ENCODE results near the gene FAM240A.
"Not testable (repeated sequence)": the region's sequence is repeated elsewhere in the genome, so short reads cannot be mapped to it uniquely, and the experiment has no call there.

Gene FAM240A

GRCh38 chr3:46612324-46612723 is at the start of gene FAM240A:
Gene FAM240A, plus strand, starts transcription at chr3:46612525. Its CDS starts 159 bp downstream, at chr3:46612684.
- DNase-seq: no peak

- no peak for DNase-seq
These were observed 47.9 kb upstream of the FAM240A start for GRCh38 chr3:46564190-46565021.

DNA sequence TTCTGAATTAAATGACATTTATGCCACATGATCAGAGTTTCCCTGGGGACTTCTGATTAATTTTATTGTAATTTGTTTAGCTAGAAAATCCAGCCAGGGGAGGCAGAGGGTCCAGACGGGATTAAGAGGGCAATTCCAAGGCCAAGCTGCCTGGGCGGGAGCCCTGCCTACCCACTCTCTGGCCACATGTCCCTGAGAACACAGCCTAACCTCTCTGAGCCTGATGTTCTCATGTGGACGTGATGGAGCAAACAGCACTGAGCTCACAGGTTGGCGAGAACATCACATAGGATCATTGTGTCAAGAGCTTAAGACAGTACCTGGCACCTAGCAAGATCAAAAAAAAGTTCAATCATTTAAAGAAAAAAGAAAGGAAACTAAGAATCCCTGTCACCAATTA is 47.2 kb upstream of the FAM240A start:
- DNase-seq: no peak

GRCh38 chr3:46565607-46566039 is 46.7 kb upstream of the FAM240A start:
- DNase-seq: no peak

GRCh38 chr3:46566040-46566641 is 46.2 kb upstream of the FAM240A start, which contains the start of gene LRRC2:
Gene LRRC2, minus strand, starts transcription at chr3:46566302. Its CDS starts 14,711 bp downstream, at chr3:46551591.
- DNase-seq: peak in 3 of 4 experiments; percentile 3 to 12 (median 5)

GRCh38 chr3:46571684-46572083 is 40.6 kb upstream of the FAM240A start:
- DNase-seq: no peak

DNA sequence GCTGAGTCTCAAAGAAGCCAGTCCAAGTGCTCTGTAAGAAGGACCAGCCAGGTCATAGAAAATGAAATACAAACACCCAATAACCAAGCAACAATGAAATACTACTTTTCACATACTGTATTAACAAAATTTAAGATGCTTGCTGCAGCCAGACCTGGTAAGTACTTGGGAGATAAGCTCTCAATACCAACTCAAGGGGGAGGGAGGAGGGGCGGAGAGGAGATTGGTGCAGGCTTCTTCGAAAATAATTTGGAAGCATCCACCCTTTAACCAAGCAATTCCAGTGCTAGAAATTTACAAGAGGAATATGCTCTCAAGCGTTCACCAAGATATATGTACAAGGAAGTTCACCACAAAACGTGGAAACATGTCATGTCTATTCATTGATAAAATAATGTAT is 38.6 kb upstream of the FAM240A start:
- DNase-seq: no peak

DNA sequence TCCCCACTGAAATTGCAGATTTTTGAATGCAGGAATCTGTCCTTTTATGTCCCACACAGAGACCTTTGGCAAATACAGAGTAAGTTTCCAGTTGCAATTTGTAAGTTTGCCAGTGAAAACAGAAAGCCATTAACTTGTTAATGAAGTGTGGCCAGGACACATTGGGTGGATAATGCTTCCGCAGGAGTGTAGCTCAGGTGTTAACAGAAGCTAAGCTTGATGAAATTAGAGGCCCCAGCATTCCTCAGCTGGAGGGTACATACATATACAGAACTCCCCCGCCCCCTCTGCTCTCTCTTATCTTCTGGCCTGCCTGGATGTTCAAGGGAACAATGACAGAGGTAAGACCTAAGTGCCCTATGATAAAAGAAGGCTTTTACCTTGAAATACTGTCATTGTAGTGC is 38.1 kb upstream of the FAM240A start:
- no peak for DNase-seq

- DNase-seq: no peak
These were observed 37.3 kb upstream of the FAM240A start for GRCh38 chr3:46574881-46575576.

DNA sequence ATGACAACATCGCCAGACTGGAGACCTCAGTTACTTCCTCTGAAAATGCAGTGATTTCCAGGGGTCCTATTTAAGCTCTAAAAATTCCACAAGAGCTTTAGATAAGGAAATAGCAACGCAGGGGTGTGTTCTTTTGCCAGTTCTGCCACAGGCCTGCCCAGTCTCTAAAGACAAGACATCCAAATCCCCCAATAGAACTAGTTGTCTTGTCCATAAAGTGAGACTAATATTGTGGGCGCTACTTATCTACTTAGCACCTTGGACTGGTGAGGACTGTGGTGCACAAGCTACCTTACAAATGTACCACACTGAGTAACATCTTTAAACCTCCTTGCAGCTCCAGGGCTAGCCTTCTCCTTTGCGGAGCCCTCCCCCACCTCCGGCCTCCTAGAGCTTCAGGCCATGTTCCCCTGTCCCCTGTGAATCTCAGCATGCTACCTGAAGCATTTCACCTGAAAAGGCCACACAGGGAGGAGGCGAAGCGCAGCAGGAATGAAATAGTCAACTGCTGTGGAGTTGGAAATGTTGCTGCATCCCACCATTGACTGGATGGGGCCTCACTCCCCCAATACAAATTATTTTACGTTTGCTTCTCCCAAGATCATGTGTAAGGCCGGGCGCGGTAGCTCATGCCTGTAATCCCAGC is 36.6 kb upstream of the FAM240A start:
- DNase-seq: no peak

DNA sequence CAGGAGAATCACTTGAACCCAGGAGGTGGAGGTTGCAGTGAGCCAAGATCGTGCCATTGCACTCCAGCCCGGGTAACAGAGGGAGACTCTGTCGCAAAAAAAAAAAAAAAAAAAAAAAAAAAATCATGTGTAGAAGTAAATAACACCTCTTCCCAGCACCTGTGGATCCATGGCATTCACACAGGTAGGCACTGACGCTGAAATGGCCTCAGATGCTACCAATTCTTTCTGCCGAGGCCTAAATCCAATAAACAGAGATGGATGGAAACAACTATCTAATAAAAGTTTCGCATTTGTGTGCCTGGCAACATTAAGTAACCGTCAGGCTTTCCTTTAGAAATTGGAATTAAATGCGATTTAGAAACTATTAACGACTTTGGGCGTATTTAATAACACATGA is 35.9 kb upstream of the FAM240A start:
- no peak for DNase-seq

GRCh38 chr3:46576879-46577278 is 35.4 kb upstream of the FAM240A start:
- no peak for DNase-seq

- DNase-seq: not testable (repeated sequence)
These were observed 34.6 kb upstream of the FAM240A start for GRCh38 chr3:46577580-46578249.

DNA sequence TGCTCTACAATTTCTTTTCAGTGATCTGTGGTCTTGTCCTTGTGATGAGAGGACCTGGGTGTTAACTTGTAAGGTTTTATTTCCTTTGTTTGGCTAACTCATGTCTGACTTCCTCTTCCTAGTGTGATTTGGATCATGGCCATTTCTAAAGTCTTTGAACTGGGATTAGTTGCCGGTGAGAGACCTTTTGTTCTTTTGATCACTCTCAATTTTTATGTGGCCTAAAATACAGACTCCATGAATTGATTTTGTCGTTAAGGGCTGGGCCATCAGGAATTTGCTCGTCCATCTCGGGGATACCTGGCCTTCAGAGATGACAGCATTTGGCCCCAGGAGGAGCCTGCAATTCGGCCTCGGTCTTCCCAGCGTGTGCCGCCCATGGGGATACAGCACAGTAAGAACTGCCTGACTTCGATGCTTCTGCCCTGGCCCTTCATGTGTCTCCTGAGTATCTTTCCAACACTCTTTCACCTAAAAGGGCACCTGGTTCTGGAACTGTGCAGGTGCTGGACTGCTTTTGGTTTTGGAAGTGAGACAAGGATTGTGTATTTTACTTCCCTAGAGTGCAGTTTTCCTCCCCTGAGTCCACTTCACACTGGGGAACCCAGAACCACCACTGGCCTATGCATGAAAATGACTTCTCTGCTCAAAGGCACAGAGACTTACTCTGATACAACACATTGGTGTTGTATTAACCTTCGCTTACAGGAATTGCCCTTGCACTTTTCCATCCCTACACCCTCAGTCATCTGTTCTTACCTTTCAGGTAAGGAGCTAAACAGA is 33.2 kb upstream of the FAM240A start:
- DNase-seq: no peak

- no peak for DNase-seq
These were observed 32.5 kb upstream of the FAM240A start for GRCh38 chr3:46579756-46580286.

- no peak for DNase-seq
These were observed 31.6 kb upstream of the FAM240A start for GRCh38 chr3:46580675-46581074.

DNA sequence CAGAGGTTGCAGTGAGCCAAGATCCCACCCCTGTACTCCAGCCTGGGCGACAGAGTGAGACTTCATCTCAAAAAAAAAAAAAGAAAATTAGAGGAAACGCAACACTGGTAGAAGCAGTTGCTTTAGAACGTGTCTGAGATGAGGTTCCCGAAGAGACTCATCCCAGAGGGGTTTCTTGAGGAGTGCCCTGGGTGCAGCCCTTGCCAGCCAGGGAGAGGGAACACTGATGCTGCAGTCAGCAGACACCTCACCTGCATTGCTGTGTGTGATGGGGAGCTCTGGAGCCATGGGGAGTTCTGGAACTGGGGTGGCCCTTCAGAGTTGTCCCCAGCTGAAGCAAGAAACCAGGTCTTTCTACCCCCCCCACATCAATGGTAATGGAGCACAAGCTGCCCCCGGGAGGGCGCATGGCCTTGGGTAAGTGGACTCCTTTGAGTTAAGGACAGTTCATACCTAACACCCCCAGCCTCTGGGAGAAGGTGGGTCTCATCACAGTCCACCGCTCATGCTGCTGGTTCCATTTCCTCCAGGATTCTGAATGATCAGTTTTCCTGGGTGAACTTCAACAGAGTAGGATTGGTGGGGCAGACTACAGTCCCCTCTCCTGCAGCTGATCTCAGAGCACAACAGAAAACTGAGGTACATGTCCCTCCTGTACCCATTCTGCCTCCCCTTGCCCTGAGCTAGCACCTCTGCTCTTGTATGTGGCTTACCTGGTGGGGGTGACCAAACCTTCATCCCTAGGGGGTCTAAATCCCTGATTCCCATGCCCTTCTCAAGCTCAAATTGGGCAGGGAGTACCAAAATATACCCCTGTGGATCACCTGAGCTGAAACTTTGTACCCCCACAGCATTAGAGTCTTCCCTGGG is 27.5 kb upstream of the FAM240A start:
- DNase-seq: no peak

DNA sequence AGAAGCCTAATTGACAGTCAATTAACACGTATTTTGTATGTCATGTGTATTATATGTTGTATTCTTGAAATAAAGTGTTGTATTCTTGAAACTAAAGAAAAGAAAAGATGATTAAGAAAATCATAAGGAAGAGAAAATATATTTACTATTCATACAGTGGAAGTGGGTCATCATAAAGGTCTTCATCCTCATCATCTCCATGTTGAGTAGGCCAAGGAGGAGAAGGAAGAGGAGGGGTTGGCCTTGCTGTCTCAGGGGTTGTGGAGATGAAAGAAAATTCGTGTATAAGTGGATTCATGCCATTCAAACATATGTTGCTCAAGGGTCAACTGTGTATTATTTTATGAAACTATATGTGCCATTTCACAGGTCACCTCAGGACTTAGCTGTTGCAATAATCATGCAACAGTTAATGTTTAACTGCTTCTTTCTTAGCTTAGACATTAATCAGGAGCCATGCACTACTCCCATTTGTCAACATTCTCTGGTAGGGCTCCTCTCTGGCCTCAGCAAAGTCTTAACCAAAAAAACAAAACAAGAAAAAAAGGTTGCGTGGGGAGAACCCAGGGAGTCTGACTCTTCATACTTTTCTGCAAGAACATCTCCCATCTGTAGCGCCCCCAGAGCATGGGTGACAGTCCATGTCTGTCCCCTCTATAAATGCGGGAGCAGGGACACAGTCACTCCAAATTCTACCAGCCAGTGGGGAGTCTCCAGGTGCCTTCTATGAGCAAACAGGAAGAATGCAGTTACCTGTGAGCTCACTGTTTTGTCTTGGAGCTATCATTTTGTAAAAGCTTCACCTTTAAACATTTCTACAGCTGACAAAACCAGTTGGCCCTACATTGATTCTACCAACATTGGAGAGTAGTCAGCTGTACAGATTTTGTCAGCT is 26.3 kb upstream of the FAM240A start:
- no peak for DNase-seq

DNA sequence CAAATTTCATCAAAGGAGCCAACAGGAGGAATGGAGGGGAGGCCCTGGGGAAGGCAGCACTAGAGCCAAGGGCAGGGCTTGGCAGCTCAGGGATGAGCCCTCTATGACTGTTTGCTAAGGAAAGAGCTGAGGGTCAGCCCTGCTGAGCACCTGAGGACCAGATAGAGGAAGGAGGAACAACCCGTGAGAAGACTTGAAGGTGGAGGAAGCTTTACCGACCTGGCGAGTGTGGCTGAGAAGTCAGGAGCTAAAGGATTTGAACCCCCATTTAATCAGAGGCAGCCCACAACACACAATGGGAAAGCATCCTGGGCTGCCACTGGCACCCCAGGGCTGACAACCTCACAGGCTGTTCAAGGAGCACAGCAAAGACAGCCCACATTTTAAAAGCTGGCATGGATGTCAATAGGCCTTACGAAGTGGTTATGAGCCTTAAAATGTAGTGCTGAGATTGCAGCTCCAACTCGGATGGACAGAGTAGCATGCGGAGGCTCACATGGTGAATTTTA is 25.5 kb upstream of the FAM240A start:
- DNase-seq: no peak
